ENCODE data around the gene NUMA1.

Gene NUMA1

DNA sequence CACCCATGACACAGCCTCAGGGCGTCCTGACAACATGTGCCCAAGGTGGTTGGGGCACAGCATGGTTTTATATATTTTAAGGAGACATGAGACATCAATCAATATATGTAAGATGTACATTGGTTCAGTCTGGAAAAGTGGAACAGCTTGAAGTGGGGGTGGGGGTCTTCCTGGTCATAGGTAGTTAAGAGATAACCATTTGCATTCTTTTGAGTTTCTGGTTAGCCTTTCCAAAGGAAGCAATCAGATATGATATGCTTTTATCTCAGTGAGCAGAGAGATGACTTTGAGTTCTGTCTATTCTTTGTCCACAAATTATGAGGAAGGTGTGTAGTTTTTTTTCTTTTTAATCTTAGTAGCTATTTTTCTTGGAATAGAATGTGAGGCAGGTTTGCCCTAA is 42.3 kb upstream of the NUMA1 start:
- TF ChIP-seq, protein P1, sequence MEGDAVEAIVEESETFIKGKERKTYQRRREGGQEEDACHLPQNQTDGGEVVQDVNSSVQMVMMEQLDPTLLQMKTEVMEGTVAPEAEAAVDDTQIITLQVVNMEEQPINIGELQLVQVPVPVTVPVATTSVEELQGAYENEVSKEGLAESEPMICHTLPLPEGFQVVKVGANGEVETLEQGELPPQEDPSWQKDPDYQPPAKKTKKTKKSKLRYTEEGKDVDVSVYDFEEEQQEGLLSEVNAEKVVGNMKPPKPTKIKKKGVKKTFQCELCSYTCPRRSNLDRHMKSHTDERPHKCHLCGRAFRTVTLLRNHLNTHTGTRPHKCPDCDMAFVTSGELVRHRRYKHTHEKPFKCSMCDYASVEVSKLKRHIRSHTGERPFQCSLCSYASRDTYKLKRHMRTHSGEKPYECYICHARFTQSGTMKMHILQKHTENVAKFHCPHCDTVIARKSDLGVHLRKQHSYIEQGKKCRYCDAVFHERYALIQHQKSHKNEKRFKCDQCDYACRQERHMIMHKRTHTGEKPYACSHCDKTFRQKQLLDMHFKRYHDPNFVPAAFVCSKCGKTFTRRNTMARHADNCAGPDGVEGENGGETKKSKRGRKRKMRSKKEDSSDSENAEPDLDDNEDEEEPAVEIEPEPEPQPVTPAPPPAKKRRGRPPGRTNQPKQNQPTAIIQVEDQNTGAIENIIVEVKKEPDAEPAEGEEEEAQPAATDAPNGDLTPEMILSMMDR (IDR thresholded peaks at IDR 0.05) = no peak

DNA sequence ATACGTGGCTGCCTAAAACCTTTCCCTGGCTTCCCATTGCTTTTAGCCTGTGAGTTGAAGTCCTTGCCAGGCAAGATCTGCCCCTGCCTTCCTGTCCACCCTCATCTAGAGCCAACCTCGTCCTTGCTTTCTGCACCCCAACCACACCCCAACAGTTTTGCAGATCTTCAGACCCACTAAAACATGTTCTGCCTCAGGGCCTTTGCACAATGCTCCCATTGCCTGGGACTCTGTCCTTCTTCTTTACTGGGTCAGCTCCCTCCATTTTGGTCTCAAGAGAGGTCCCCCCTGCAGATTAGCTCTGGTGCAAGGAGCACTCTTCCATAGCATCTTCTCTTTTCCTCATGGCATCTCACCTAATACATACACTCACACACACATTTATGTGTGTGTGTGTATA is 40.6 kb upstream of the NUMA1 start:
- TF ChIP-seq, protein P1 (IDR thresholded peaks at IDR 0.05) = no peak

DNA sequence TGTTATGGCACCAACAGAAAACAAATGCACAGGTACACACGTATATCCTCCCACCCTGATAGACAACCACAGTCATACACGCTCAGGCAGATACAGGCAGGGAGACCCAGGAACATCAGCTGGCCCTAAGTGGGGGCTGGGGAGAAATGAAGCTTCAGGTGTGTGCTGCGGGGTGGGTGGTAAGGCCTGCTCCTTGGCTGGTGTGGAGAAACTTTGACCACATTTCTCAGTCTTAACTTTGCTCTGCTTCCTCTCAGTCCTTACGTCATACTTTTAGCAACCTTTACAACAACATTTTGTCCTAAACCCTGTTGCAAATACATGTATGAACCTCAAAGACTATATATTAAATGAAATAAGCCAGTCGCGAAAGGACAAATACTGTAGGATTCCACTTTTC is 38.9 kb upstream of the NUMA1 start:
- TF ChIP-seq, protein P1 (IDR thresholded peaks at IDR 0.05) = no peak

DNA sequence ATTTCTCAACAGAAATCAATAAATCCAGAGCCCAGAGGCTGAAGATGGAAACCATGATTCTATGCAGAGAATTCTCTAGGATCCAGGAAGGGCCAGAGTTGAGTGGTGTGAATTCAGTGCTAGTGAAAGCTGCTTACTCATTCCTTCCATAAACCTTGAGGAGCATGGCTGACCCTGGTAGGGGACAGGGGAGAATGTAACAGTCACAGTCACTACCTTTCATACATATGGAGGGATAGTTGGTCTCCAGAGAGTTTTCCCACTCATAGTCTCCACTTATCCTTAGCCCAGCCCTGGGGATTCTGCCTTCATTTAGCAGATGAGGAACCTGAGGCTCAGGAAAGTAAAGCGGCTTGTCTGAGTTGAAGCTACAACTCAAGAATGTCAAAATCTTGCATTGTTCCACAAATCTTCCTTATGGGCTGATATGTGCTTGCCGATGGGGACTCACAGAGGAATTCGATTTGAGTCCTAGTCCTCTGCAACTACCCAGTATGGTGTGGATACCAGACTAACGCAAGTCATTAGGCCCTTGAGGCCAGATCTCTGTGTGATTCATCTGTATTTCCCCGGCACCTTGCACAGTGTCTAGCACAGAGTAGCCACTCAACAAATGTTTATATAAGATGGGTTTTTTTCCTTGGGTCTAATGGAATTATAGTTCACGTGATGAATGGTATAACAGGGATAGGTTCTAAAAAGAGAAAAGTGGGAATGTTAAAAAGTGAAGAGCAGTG is 35.8 kb upstream of the NUMA1 start:
- TF ChIP-seq, protein P1 (IDR thresholded peaks at IDR 0.05) = no peak

DNA sequence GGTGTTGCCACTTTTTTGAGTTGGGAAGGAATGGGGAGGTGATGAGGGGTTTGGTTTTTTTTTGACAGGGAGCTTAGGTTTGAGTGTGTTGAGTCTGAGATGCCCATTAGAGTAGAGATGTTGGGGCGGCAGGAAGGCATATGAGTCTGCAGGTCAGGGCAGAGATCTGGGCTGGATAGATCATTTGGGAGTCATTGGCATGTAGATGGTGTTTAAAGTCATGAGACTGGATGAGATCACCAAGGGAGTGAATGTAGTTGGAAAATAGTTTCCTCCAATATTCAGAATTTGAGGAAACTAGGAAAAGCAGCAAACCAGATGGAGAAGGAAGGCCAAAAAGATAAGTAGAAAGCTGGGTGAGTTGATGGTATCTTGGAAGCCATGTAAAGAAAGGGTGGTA is 34.2 kb upstream of the NUMA1 start:
- TF ChIP-seq, protein P1 (IDR thresholded peaks at IDR 0.05) = no peak

DNA sequence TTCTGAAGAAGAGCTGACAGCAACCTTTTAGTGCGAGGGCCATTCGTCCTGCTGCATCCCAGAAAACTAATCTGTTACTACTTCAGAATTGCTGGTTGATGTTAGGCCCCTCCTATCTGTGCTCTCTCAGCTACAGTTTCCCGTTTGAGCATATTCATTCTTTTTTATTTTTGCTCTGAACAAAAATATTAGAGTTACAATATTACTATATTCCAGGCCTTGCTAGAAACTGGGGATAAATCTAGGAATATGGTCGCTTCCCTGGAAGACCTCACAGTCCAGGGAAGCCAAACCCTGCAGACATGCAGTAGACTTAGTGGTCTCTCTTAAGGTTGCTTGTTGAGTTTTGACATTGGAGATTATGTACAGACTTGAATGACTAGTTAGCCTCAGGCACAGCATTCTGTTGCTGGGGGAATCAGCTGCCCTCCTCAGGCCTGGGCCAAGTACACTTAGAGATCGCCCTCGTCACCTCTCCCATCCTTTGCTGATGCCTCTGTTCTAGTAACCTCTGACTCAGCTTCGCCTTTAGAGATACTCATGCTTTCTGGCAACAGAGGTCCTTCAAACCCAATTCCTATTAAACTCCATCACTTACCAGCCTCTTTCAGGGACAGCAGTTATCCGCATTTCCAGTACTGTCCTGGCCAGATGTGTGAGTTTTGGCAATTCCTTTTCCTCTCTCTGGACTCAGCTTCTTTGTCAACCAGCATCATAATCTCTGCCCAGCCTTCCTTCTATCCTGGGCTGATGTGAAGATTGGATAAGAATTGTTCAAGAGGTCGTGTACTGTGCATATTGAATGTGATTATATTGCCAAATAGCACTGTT is 32.9 kb upstream of the NUMA1 start:
- TF ChIP-seq, protein P1 (IDR thresholded peaks at IDR 0.05) = no peak

DNA sequence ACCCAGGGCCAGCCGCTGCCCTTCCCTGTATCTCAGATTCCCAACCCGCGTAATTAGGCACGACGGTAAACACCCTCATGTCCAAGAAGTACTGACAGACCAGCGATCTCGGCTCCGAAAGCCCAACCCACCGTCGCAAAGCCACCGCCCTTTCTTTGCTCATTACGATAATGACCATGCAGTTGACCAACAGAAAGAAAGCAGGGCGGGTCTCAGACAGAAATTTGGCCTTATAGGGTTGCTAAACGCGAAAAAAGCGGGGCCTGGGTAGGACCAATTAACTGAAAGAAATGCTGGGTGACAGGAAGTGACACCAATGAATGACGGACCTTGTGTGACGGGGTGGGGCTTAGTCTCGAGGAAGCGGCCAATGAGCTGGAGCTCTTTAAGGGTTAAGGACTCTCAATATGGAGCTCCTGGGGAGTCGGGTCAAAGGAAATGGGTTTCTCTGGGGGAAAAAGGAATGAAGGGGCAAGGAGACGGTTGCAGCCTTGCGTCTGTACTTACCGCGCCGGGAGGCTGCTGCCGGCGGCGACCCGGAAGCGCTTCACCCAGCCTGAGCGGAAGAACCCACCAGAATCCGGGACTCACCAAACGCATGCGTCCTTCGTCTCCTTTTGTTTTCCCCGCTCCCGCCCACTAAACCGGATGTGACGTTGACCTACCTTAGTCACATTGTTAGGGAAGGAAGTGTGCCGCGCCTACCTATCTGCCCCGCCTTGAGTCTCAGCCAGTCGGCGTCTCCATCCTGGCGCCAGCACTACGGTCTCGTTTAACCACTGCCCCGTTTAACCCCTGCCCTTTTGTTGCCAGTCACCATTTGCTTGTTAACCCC is 32.0 kb upstream of the NUMA1 start, which contains the start of gene ANAPC15:
TSS of gene ANAPC15 (minus strand) at position 553 of the 835 bp plus-strand sequence. CDS start 1,419 bp downstream, outside the sequence.
- TF ChIP-seq, protein P1 (IDR thresholded peaks at IDR 0.05) = no peak
